Spleen (tissue), 11 donors: Measurements from ENCODE around the gene WFDC1. TPM values are rescaled to one million over a fixed set of nuclear protein-coding genes. Genes with fewer than 3 reads are reported as not detected.

Experiments used
- DNase-seq: peaks from one replicate; pipeline ENCODE4 v3.0.0-alpha.2; 2020
- H3K27ac ChIP-seq, 8 donors: fragments of 200-600 bp; sonication (generic) in 7 of 8; 1 replicate in 4 of 8; 2 replicates in 4 of 8; pipeline versions ENCODE4 v1.5.0 to v1.8.0; 2016 to 2021; ENCODE audit warnings: inconsistent platforms in 4 of 8, mild to moderate bottlenecking in 4 of 8, moderate library complexity in 1 of 8
- H3K27me3 ChIP-seq, 7 donors: fragments of 200-600 bp; sonication (generic) in 6 of 7; replicated peaks in 1 of 7; 1 replicate in 4 of 7; 2 replicates in 3 of 7; pipeline versions ENCODE4 v1.5.0 to v1.8.0; 2016 to 2021; ENCODE audit warnings: inconsistent platforms in 3 of 7, mild to moderate bottlenecking in 1 of 7
- H3K36me3 ChIP-seq, 6 donors: fragments of 200-600 bp; sonication (generic) in 5 of 6; 1 replicate in 4 of 6; 2 replicates in 2 of 6; pipeline versions ENCODE4 v1.5.0 to v1.8.0; 2016 to 2021; ENCODE audit warnings: inconsistent platforms in 2 of 6
- H3K4me1 ChIP-seq, 6 donors: fragments of 200-600 bp; sonication (generic) in 5 of 6; 1 replicate in 3 of 6; 2 replicates in 3 of 6; pipeline versions ENCODE4 v1.5.0 to v1.8.0; 2016 to 2021; ENCODE audit warnings: inconsistent platforms in 3 of 6
- H3K4me3 ChIP-seq, 8 donors: fragments of 200-600 bp; sonication (generic) in 7 of 8; 1 replicate in 4 of 8; 2 replicates in 4 of 8; pipeline versions ENCODE4 v1.5.0 to v1.8.0; 2016 to 2021; ENCODE audit warnings: inconsistent platforms in 4 of 8, mild to moderate bottlenecking in 4 of 8, moderate library complexity in 2 of 8
- H3K9me3 ChIP-seq, 8 donors: fragments of 200-600 bp; sonication (generic) in 7 of 8; 1 replicate in 4 of 8; 2 replicates in 4 of 8; pipeline versions ENCODE4 v1.5.0 to v1.8.0; 2016 to 2021; ENCODE audit warnings: inconsistent platforms in 4 of 8
- POLR2A ChIP-seq, 3 donors: fragments of 450-650 bp; IDR thresholded peaks; one replicate each; pipeline ENCODE4 v1.5.1; 2017; ENCODE audit warnings: antibody characterized with exemption in 3 of 3, mild to moderate bottlenecking in 1 of 3
- POLR2AphosphoS5 ChIP-seq, 3 donors: sonication (generic); formaldehyde crosslinking; IDR thresholded peaks; one replicate each; pipeline ENCODE4 v1.5.1; 2017; ENCODE audit warnings: antibody characterized with exemption in 3 of 3
- WGBS, 5 donors: extraction: QIAGEN DNeasy Blood & Tissue Kit in 3 of 5; methylation state at CpG; one replicate each; pipeline versions ENCODE4 v1.1.5 to v1.1.7; 2013 to 2018; 5-methylcytosine and 5-hydroxymethylcytosine counted together
- intact Hi-C: fragments of 100-400 bp; cut with DNase I; formaldehyde crosslinking; loops from one replicate; pipeline ENCODE4 v1.15.0; 2023; ENCODE audit warnings: low total_unique reads
- polyA plus RNA-seq, 3 donors: library from polyadenylated mRNA; stranded (reverse); fragments of 200-250 nt; gene quantifications; one replicate each; pipeline ENCODE4 v1.2.1, GENCODE V29; 2013
- total RNA-seq, 7 donors: library from RNA; depleted of rRNA in 3 of 7; stranded (reverse); fragments of >200 nt in 3 of 7; fragmentation: NEBNext Ultra II Directional in 4 of 7; extraction: Animal tissue kit (Norgen Biotek cat#: 25700) in 4 of 7; gene quantifications; one replicate each; pipeline versions ENCODE4 v1.1.0 to v1.2.1, GENCODE V29; 2016 to 2021
- TF ChIP-seq, protein P1 (sequence below), 11 experiments: fragments of 200-600 bp in 7 of 11; fragments of 450-650 bp in 4 of 11; sonication (generic) in 4 of 11; IDR thresholded peaks in 8 of 11; conservative IDR thresholded peaks in 3 of 11; 1 replicate in 7 of 11; 2 replicates in 4 of 11; pipeline versions ENCODE4 v1.4.0 to v1.8.0; 2016 to 2021; ENCODE audit warnings: antibody characterized with exemption in 11 of 11, inconsistent platforms in 4 of 11, mild to moderate bottlenecking in 1 of 11
- donor health status: healthy with polysubstance abuse.
- donor health status: DM: no; HTN: no; CAD: no; lungs with moderate emphysema.
- donor health status: DM: no; HTN: no; CAD: no.
- donor health status: Bipolar disorder and iron deficiency.
- donor health status: healthy.
- donor health status: DM: no; HTN: no; CAD: no.
- donor health status: DM: yes; HTN: yes; CAD: no.

WFDC1 gene
- total and polyA plus RNA-seq, 10 donors = 1.6 to 6.6 (median 2.2) TPM

GRCh38 chr16:84258266-84258665, 36.4 kb upstream of the WFDC1 start:
- H3K27me3 ChIP-seq = peaks cover 0 to 65% (median 0%) of the 10 kb centered on the region in 7 donors
- DNase-seq = no peak
- no peak overlapping the region for H3K4me3 ChIP-seq
- no peaks in the 10 kb centered on the region for H3K36me3 ChIP-seq
- TF ChIP-seq, protein P1, sequence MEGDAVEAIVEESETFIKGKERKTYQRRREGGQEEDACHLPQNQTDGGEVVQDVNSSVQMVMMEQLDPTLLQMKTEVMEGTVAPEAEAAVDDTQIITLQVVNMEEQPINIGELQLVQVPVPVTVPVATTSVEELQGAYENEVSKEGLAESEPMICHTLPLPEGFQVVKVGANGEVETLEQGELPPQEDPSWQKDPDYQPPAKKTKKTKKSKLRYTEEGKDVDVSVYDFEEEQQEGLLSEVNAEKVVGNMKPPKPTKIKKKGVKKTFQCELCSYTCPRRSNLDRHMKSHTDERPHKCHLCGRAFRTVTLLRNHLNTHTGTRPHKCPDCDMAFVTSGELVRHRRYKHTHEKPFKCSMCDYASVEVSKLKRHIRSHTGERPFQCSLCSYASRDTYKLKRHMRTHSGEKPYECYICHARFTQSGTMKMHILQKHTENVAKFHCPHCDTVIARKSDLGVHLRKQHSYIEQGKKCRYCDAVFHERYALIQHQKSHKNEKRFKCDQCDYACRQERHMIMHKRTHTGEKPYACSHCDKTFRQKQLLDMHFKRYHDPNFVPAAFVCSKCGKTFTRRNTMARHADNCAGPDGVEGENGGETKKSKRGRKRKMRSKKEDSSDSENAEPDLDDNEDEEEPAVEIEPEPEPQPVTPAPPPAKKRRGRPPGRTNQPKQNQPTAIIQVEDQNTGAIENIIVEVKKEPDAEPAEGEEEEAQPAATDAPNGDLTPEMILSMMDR (IDR thresholded peaks at IDR 0.05 in 8 of 11, conservative IDR thresholded peaks at IDR 0.05 in 3 of 11) = no peak
- TF ChIP-seq POLR2A (IDR thresholded peaks at IDR 0.05) (no peak), POLR2AphosphoS5 (IDR thresholded peaks at IDR 0.05) (no peak)
- 85 to 91% (median 87%) methylated on average over 11 of the region's 11 CpGs for WGBS, 5 donors
- peaks cover 0 to 20% (median 4%) of the 10 kb centered on the region in 8 donors for H3K9me3 ChIP-seq
- H3K4me1 ChIP-seq = no peaks in the 10 kb centered on the region
- H3K27ac ChIP-seq = no peak overlapping the region
- intact Hi-C loops = no loop called here

DNA sequence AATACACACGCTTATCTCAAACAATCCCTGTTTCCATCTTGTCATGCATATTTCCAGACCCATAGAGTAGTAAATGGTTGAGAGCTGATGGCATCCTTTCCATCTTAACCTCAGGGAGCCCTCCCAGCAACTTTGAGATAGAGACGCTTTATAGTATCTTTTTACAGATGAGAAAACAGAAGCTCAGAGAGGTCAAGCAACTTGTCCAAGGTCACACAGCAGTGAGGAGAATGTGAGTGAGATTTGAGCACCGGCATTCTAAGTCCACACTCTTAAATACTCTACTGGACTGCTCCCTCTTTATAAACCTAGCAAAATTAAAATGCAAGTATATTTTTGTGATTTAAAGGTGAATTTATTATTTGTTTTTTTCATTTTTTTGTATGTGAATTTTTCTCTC, 35.0 kb upstream of the WFDC1 start:
- no peak for DNase-seq
- Histone ChIP-seq H3K27ac (no peak overlapping the region), H3K27me3 (peaks cover 0 to 72% (median 0%) of the 10 kb centered on the region in 7 donors), H3K9me3 (peaks cover 0 to 18% (median 4%) of the 10 kb centered on the region in 8 donors), H3K4me1 (no peaks in the 10 kb centered on the region), H3K36me3 (no peaks in the 10 kb centered on the region), H3K4me3 (no peak overlapping the region)
- WGBS, 5 donors = 92 to 98% (median 93%) methylated on average over 3 of the region's 3 CpGs
- intact Hi-C loops = no loop called here
- TF ChIP-seq POLR2AphosphoS5 (IDR thresholded peaks at IDR 0.05) (no peak), POLR2A (IDR thresholded peaks at IDR 0.05) (no peak)
- TF ChIP-seq, protein P1 (IDR thresholded peaks at IDR 0.05 in 8 of 11, conservative IDR thresholded peaks at IDR 0.05 in 3 of 11) = no peak

GRCh38 chr16:84260766-84261554, 33.7 kb upstream of the WFDC1 start:
- peaks cover 0 to 6% (median 0%) of the 10 kb centered on the region in 8 donors for H3K9me3 ChIP-seq

GRCh38 chr16:84262031-84262430, 32.6 kb upstream of the WFDC1 start:
- Histone ChIP-seq H3K36me3 (no peaks in the 10 kb centered on the region), H3K9me3 (peaks cover 0 to 6% (median 0%) of the 10 kb centered on the region in 8 donors), H3K27ac (no peak overlapping the region), H3K4me3 (no peak overlapping the region), H3K4me1 (no peaks in the 10 kb centered on the region), H3K27me3 (peaks cover 0 to 63% (median 0%) of the 10 kb centered on the region in 7 donors)
- 79 to 89% (median 86%) methylated on average over 4 of the region's 4 CpGs for WGBS, 5 donors
- TF ChIP-seq POLR2A (IDR thresholded peaks at IDR 0.05) (no peak), POLR2AphosphoS5 (IDR thresholded peaks at IDR 0.05) (no peak)
- TF ChIP-seq, protein P1 (IDR thresholded peaks at IDR 0.05 in 8 of 11, conservative IDR thresholded peaks at IDR 0.05 in 3 of 11) = no peak
- DNase-seq = no peak
- intact Hi-C loops = no loop called here

More at GRCh38 chr16:84260766-84261554, 33.7 kb upstream of the WFDC1 start:
- WGBS, 5 donors = 84 to 87% (median 86%) methylated on average over 22 to 23 of the region's 23 CpGs
- TF ChIP-seq, protein P1 (IDR thresholded peaks at IDR 0.05 in 8 of 11, conservative IDR thresholded peaks at IDR 0.05 in 3 of 11) = no peak
- TF ChIP-seq POLR2A (IDR thresholded peaks at IDR 0.05) = no peak
- no peak for TF ChIP-seq POLR2AphosphoS5 (IDR thresholded peaks at IDR 0.05)
- H3K27me3 ChIP-seq = peaks cover 0 to 72% (median 0%) of the 10 kb centered on the region in 7 donors
- no peaks in the 10 kb centered on the region for H3K36me3 ChIP-seq
- no peaks in the 10 kb centered on the region for H3K4me1 ChIP-seq
- no peak overlapping the region for H3K27ac ChIP-seq
- no peak overlapping the region for H3K4me3 ChIP-seq
- intact Hi-C loops = no loop called here
- no peak for DNase-seq
